Astrocyte (in vitro differentiated cells and primary cell): ENCODE data around the gene ATPAF2. TPM values are rescaled to one million over a fixed set of nuclear protein-coding genes. Genes with fewer than 3 reads are reported as not detected.

Experiments used
- DNase-seq: peaks from one replicate; pipeline ENCODE4 v3.0.0-alpha.2; 2010; ENCODE audit warnings: low read depth
- FAIRE-seq: peaks from 2 replicates; lab custom pipeline; 2011; peaks lifted over from hg19 to GRCh38; lab: Jason Lieb, UNC
- H2AFZ ChIP-seq: 2 replicates; pipeline ENCODE4 v1.6.0; 2012; ENCODE audit warnings: low read depth, low read length, inconsistent platforms
- H3K27ac ChIP-seq: 2 replicates; pipeline ENCODE4 v1.5.1; 2011; ENCODE audit warnings: low read depth, low read length, inconsistent platforms
- H3K27me3 ChIP-seq: 2 replicates; pipeline ENCODE4 v1.6.0; 2011; ENCODE audit warnings: low read length, inconsistent platforms; ENCODE audit not compliant: insufficient read depth
- H3K36me3 ChIP-seq: 2 replicates; pipeline ENCODE4 v1.5.1; 2011; ENCODE audit warnings: low read length, inconsistent platforms; ENCODE audit not compliant: insufficient read depth
- H3K4me1 ChIP-seq: 2 replicates; pipeline ENCODE4 v1.5.1; 2011; ENCODE audit warnings: low read length, inconsistent platforms; ENCODE audit not compliant: insufficient read depth
- H3K4me2 ChIP-seq: 2 replicates; pipeline ENCODE4 v1.6.0; 2012; ENCODE audit warnings: low read length, inconsistent platforms
- H3K4me3 ChIP-seq: 2 replicates; pipeline ENCODE4 v1.5.1; 2011; ENCODE audit warnings: low read depth, mild to moderate bottlenecking, low read length, inconsistent platforms; ENCODE audit not compliant: insufficient read depth
- H3K79me2 ChIP-seq: 2 replicates; pipeline ENCODE4 v1.6.0; 2012; ENCODE audit warnings: mild to moderate bottlenecking, low read length, inconsistent platforms; ENCODE audit not compliant: insufficient read depth
- H3K9ac ChIP-seq: 2 replicates; pipeline ENCODE4 v1.6.0; 2012; ENCODE audit warnings: mild to moderate bottlenecking, low read length, inconsistent platforms
- H3K9me3 ChIP-seq: 2 replicates; pipeline ENCODE4 v1.5.1; 2012; ENCODE audit warnings: low read depth, mild to moderate bottlenecking, low read length, inconsistent platforms; ENCODE audit not compliant: insufficient read depth
- H4K20me1 ChIP-seq: 2 replicates; pipeline ENCODE4 v1.6.0; 2012; ENCODE audit warnings: low read length, inconsistent platforms; ENCODE audit not compliant: insufficient read depth
- H3K27ac Mint-ChIP-seq: one replicate; pipeline ENCODE4 v1.8.0; 2021; ENCODE audit warnings: mild to moderate bottlenecking, mixed read lengths; ENCODE audit not compliant: unreplicated experiment
- H3K27me3 Mint-ChIP-seq: one replicate; pipeline ENCODE4 v1.8.0; 2021; ENCODE audit warnings: low read depth, mixed read lengths; ENCODE audit not compliant: unreplicated experiment
- H3K36me3 Mint-ChIP-seq: one replicate; pipeline ENCODE4 v1.8.0; 2021; ENCODE audit warnings: low read depth, mixed read lengths; ENCODE audit not compliant: unreplicated experiment
- H3K4me1 Mint-ChIP-seq: one replicate; pipeline ENCODE4 v1.8.0; 2021; ENCODE audit warnings: low read depth, mixed read lengths; ENCODE audit not compliant: unreplicated experiment
- H3K4me3 Mint-ChIP-seq: one replicate; pipeline ENCODE4 v1.8.0; 2021; ENCODE audit warnings: mild to moderate bottlenecking, moderate library complexity, mixed read lengths; ENCODE audit not compliant: unreplicated experiment
- H3K9me3 Mint-ChIP-seq: one replicate; pipeline ENCODE4 v1.8.0; 2021; ENCODE audit warnings: mild to moderate bottlenecking, mixed read lengths; ENCODE audit not compliant: unreplicated experiment
- CTCF ChIP-seq: IDR thresholded peaks from 2 replicates; pipeline ENCODE4 v1.5.1; 2011; ENCODE audit warnings: low read depth, mild to moderate bottlenecking, inconsistent platforms, low read length, moderate library complexity; ENCODE audit not compliant: insufficient read depth
- EZH2 ChIP-seq: IDR thresholded peaks from 2 replicates; pipeline ENCODE4 v1.6.1; 2012; ENCODE audit warnings: mild to moderate bottlenecking, low read length, inconsistent platforms; ENCODE audit not compliant: insufficient read depth
- total RNA-seq: library from RNA; stranded (reverse); gene quantifications from 2 replicates; pipeline ENCODE4 v1.2.1, GENCODE V29; 2021

The ATPAF2 gene
- total RNA-seq, 1 donor from 2014 or later, result 24.8 TPM

DNA sequence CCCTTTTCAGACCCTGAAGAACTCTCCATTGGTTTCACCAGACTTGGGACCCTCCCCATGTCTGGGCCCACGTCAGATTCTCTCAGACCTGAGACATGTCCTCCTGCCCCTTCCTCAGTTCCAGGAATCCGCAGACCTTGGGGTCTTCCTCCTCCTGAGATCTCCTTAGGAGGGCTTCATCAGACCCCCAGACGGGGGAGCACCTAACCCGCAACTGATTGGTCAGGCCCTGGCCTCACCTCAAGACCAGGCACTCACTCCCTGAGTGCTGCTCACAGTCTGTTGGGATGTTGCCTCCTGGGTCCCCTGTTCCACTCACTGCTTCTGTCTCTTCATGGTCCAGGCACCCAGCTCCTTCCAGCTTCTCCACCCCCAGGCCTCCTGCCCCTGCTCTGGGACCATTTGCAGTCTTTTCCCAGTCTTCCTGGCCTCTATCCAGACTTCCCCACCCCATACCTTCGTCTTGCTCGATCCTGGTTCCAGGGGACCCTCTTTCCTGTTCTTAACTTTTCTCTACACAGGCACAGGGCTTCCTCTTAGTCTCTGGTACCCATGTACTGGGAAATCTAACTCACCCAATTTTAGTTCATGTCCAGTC lies 1.4 kb upstream of the ATPAF2 start:
- no peaks in the 10 kb centered on the region for H3K27me3 Mint-ChIP-seq
- H3K4me3 Mint-ChIP-seq, result peak overlapping the region; percentile 93
- Histone ChIP-seq H3K4me1 (peaks cover 15% of the 10 kb centered on the region), H3K36me3 (no peaks in the 10 kb centered on the region), H4K20me1 (peaks cover 27% of the 10 kb centered on the region), H3K79me2 (peaks cover 35% of the 10 kb centered on the region), H3K9me3 (no peaks in the 10 kb centered on the region), H3K27me3 (no peaks in the 10 kb centered on the region), H2AFZ (peak overlapping the region; percentile 94), H3K9ac (peak overlapping the region; percentile 84), H3K4me3 (peak overlapping the region; percentile 95), H3K4me2 (peak overlapping the region; percentile 93), H3K27ac (no peak overlapping the region)
- peak overlapping the region; percentile 81 for H3K27ac Mint-ChIP-seq
- FAIRE-seq (no peak), DNase-seq (no peak)
- no peak for TF ChIP-seq EZH2
- no peak for TF ChIP-seq CTCF
- peaks cover 2% of the 10 kb centered on the region for H3K36me3 Mint-ChIP-seq
- H3K9me3 Mint-ChIP-seq, result no peaks in the 10 kb centered on the region
- peaks cover 22% of the 10 kb centered on the region for H3K4me1 Mint-ChIP-seq

DNA sequence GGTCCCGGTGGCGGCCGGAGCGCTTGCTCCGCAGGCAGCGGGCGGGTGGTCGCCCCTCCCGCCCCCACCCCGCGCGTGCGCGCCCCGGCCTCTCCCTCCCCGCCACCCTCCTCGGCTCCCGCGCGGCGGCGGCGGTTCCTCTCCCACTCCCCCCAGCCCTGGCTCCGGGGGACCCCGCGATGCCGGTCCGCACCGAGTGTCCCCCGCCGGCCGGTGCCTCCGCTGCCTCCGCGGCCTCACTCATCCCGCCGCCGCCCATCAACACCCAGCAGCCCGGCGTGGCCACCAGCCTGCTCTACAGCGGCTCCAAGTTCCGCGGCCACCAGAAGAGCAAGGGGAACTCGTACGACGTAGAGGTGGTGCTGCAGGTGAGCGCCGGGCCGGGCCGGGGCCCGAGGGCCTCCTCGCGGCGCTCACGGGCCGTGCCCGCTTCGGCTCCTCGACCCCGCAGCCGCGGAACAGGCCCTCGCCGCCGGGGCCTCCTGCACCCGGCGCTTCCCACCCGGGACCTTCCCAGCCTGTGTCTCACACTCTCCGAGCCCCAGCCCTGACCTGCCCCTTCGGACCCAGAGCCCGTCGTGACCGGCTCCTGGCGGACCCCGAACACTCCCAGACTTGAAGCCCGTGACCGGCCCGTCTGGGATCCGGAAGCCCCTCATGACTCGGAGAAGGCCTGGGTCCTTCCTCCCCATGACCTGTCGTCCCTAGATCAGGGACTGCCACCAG lies 730 bp upstream of the ATPAF2 start:
- Histone ChIP-seq H2AFZ (peak overlapping the region; percentile 94), H3K9ac (peak overlapping the region; percentile 84), H3K4me2 (peak overlapping the region; percentile 93), H3K36me3 (no peaks in the 10 kb centered on the region), H4K20me1 (peaks cover 27% of the 10 kb centered on the region), H3K4me1 (peaks cover 15% of the 10 kb centered on the region), H3K9me3 (no peaks in the 10 kb centered on the region), H3K27ac (peak overlapping the region; percentile 61), H3K4me3 (peak overlapping the region; percentile 95), H3K79me2 (peaks cover 35% of the 10 kb centered on the region), H3K27me3 (no peaks in the 10 kb centered on the region)
- TF ChIP-seq CTCF, result no peak
- no peak for TF ChIP-seq EZH2
- H3K27me3 Mint-ChIP-seq, result no peaks in the 10 kb centered on the region
- peaks cover 2% of the 10 kb centered on the region for H3K36me3 Mint-ChIP-seq
- no peaks in the 10 kb centered on the region for H3K9me3 Mint-ChIP-seq
- DNase-seq (no peak), FAIRE-seq (no peak)
- peaks cover 22% of the 10 kb centered on the region for H3K4me1 Mint-ChIP-seq
- H3K27ac Mint-ChIP-seq, result peak overlapping the region; percentile 81
- peak overlapping the region; percentile 96 for H3K4me3 Mint-ChIP-seq
